PC-3 (cell line): Measurements from ENCODE around the gene KCNH8. TPM values are rescaled to one million over a fixed set of nuclear protein-coding genes. Genes with fewer than 3 reads are reported as not detected.
A peak's percentile ranks its signal among the peaks of the same experiment; 100 is the strongest.

Experiments
- ATAC-seq: fragments of 200-7000 bp; cut with Tn5 transposase; 2 replicates; pipeline ENCODE4 v1.9.1; 2020; ENCODE audit warnings: mild to moderate bottlenecking, moderate library complexity
- BruUV-seq: library from RNA; stranded (reverse); fragments of 400-500 nt; replicated peaks from 2 replicates; lab custom pipeline; 2021; lab: Mats Ljungman, UMichigan
- CTCF ChIA-PET: fragments of 300-600 bp; sonication (Branson Sonifier 250); formaldehyde crosslinking; loops from one replicate; lab custom pipeline; 2022; ENCODE audit warnings: antibody characterized with exemption; lab: Charles Lee
- POLR2A ChIA-PET: fragments of 300-600 bp; sonication (Branson Sonifier 250); formaldehyde crosslinking; loops from one replicate; lab custom pipeline; 2022; ENCODE audit warnings: antibody characterized with exemption; ENCODE audit not compliant: unreplicated experiment; lab: Charles Lee
- DNase-seq: peaks from one replicate; pipeline ENCODE4 v3.0.0-alpha.2; 2015
- H2AFZ ChIP-seq: fragments of 300-600 bp; sonication (generic); 2 replicates; pipeline ENCODE4 v1.6.0; 2016; ENCODE audit warnings: antibody characterized with exemption, low read length
- H3F3A ChIP-seq: fragments of 300-600 bp; sonication (generic); one replicate; pipeline ENCODE4 v1.6.0; 2017; ENCODE audit warnings: antibody characterized with exemption, low read length, control low read depth, mild to moderate bottlenecking; ENCODE audit not compliant: unreplicated experiment
- H3K27ac ChIP-seq: fragments of 300-600 bp; sonication (generic); 2 replicates; pipeline ENCODE4 v1.5.1; 2016; ENCODE audit warnings: mild to moderate bottlenecking, low read length
- H3K27me3 ChIP-seq: fragments of 300-600 bp; sonication (generic); 2 replicates; pipeline ENCODE4 v1.6.1; 2016; ENCODE audit warnings: low read length, mixed read lengths
- H3K36me3 ChIP-seq: fragments of 300-600 bp; sonication (generic); 2 replicates; pipeline ENCODE4 v1.6.1; 2016; ENCODE audit warnings: low read depth, mixed run types, low read length, mixed read lengths
- H3K4me1 ChIP-seq: fragments of 300-600 bp; sonication (generic); 2 replicates; pipeline ENCODE4 v1.5.1; 2016; ENCODE audit warnings: low read length; ENCODE audit not compliant: insufficient read depth
- H3K4me2 ChIP-seq: fragments of 300-600 bp; sonication (generic); 2 replicates; pipeline ENCODE4 v1.6.0; 2016; ENCODE audit warnings: low read length
- H3K4me3 ChIP-seq: fragments of 300-600 bp; sonication (generic); 2 replicates; pipeline ENCODE4 v1.5.1; 2016; ENCODE audit warnings: mild to moderate bottlenecking, low read length, mixed read lengths
- H3K79me2 ChIP-seq: fragments of 300-600 bp; sonication (generic); 2 replicates; pipeline ENCODE4 v1.6.1; 2017; ENCODE audit warnings: low read length, mixed read lengths
- H3K9ac ChIP-seq: fragments of 300-600 bp; sonication (generic); 2 replicates; pipeline ENCODE4 v1.6.0; 2016; ENCODE audit warnings: mild to moderate bottlenecking, low read length
- H3K9me2 ChIP-seq: fragments of 300-600 bp; sonication (generic); replicated peaks from 2 replicates; pipeline ENCODE4 v1.6.1; 2016; ENCODE audit warnings: mixed run types, low read length, mixed read lengths
- H3K9me3 ChIP-seq: fragments of 300-600 bp; sonication (generic); 2 replicates; pipeline ENCODE4 v1.6.1; 2016; ENCODE audit warnings: low read length, mixed read lengths
- H4K20me1 ChIP-seq: fragments of 300-600 bp; sonication (generic); 2 replicates; pipeline ENCODE4 v1.6.1; 2016; ENCODE audit warnings: low read length, mixed read lengths
- CTCF ChIP-seq: fragments of 300-600 bp; sonication (generic); conservative IDR thresholded peaks from 2 replicates; pipeline ENCODE4 v1.5.1; 2017; ENCODE audit warnings: antibody characterized with exemption, low read depth, mild to moderate bottlenecking, low read length
- EZH2 ChIP-seq: fragments of 300-600 bp; sonication (generic); IDR thresholded peaks from one replicate; pipeline ENCODE4 v1.6.1; 2017; ENCODE audit warnings: antibody characterized with exemption, mild to moderate bottlenecking, low read length; ENCODE audit not compliant: unreplicated experiment
- EZH2phosphoT487 ChIP-seq: fragments of 300-600 bp; sonication (generic); IDR thresholded peaks from 2 replicates; pipeline ENCODE4 v1.6.1; 2018; ENCODE audit warnings: mild to moderate bottlenecking, antibody characterized with exemption, low read length, borderline replicate concordance
- intact Hi-C: fragments of 100-400 bp; cut with micrococcal nuclease; formaldehyde crosslinking; loops from 2 replicates; pipeline ENCODE4 v1.9.0; 2023
- total RNA-seq: library from RNA; depleted of rRNA; stranded (reverse); fragments of >200 nt; gene quantifications from 2 replicates; pipeline ENCODE4 v1.2.3, GENCODE V29; 2014

The KCNH8 gene
- total RNA-seq, 1 experiment from 2014 or later, result not detected

- no peaks in the 10 kb centered on the region for H3K27me3 ChIP-seq
- H3K9me3 ChIP-seq, result no peaks in the 10 kb centered on the region
- H3K4me3 ChIP-seq, result no peak overlapping the region
- no peaks in the 10 kb centered on the region for H4K20me1 ChIP-seq
- H3K4me2 ChIP-seq, result no peak overlapping the region
- H3K27ac ChIP-seq, result no peak overlapping the region
- H3K4me1 ChIP-seq, result no peaks in the 10 kb centered on the region
- H3K9ac ChIP-seq, result no peak overlapping the region
- DNase-seq, result peak; percentile 40
- no TSS peak for BruUV-seq
- intact Hi-C loops, result no loop called here
- POLR2A ChIA-PET, result no interaction called here
- TF ChIP-seq EZH2phosphoT487, result no peak
- TF ChIP-seq EZH2, result no peak
- no peak for TF ChIP-seq CTCF
- CTCF ChIA-PET, result no interaction called here
- no peaks in the 10 kb centered on the region for H3F3A ChIP-seq
- H3K9me2 ChIP-seq, result no peaks in the 10 kb centered on the region
- no peaks in the 10 kb centered on the region for H3K79me2 ChIP-seq
- H3K36me3 ChIP-seq, result no peaks in the 10 kb centered on the region
- ATAC-seq, result no peak
- H2AFZ ChIP-seq, result no peak overlapping the region
These were observed 72.8 kb downstream of the KCNH8 start for GRCh38 chr3:19221081-19221480.

GRCh38 chr3:19226479-19226878, 78.2 kb downstream of the KCNH8 start:
- ATAC-seq (no peak), DNase-seq (no peak)
- no peaks in the 10 kb centered on the region for H3K9me2 ChIP-seq
- TF ChIP-seq CTCF, result no peak
- TF ChIP-seq EZH2phosphoT487, result no peak
- no peak for TF ChIP-seq EZH2
- H3K9ac ChIP-seq, result no peak overlapping the region
- no peak overlapping the region for H2AFZ ChIP-seq
- H3K27ac ChIP-seq, result no peak overlapping the region
- no peak overlapping the region for H3K4me3 ChIP-seq
- no TSS peak for BruUV-seq
- no peaks in the 10 kb centered on the region for H3K9me3 ChIP-seq
- intact Hi-C loops, result no loop called here
- no peaks in the 10 kb centered on the region for H3K36me3 ChIP-seq
- H3K79me2 ChIP-seq, result no peaks in the 10 kb centered on the region
- CTCF ChIA-PET, result no interaction called here
- POLR2A ChIA-PET, result no interaction called here
- no peak overlapping the region for H3K4me2 ChIP-seq
- H3F3A ChIP-seq, result no peaks in the 10 kb centered on the region
- no peaks in the 10 kb centered on the region for H3K4me1 ChIP-seq
- H4K20me1 ChIP-seq, result no peaks in the 10 kb centered on the region
- H3K27me3 ChIP-seq, result peaks cover 2% of the 10 kb centered on the region; the same call in 1 of the 2 replicates

GRCh38 chr3:19228167-19228566, 79.9 kb downstream of the KCNH8 start:
- CTCF ChIA-PET, result no interaction called here
- BruUV-seq, result no TSS peak
- ATAC-seq (no peak), DNase-seq (no peak)
- Histone ChIP-seq H3K27me3 (peaks cover 2% of the 10 kb centered on the region; the same call in 1 of the 2 replicates), H3K4me3 (no peak overlapping the region), H3K79me2 (no peaks in the 10 kb centered on the region), H4K20me1 (no peaks in the 10 kb centered on the region), H3K4me1 (no peaks in the 10 kb centered on the region), H3K9me2 (no peaks in the 10 kb centered on the region), H3K9me3 (no peaks in the 10 kb centered on the region), H3F3A (no peaks in the 10 kb centered on the region), H2AFZ (no peak overlapping the region), H3K36me3 (no peaks in the 10 kb centered on the region), H3K27ac (no peak overlapping the region), H3K4me2 (no peak overlapping the region), H3K9ac (no peak overlapping the region)
- intact Hi-C loops, result no loop called here
- TF ChIP-seq CTCF, result no peak
- no peak for TF ChIP-seq EZH2phosphoT487
- TF ChIP-seq EZH2, result no peak
- POLR2A ChIA-PET, result no interaction called here
